Measurements from ENCODE around the gene NAALADL2.

The NAALADL2 gene

DNA sequence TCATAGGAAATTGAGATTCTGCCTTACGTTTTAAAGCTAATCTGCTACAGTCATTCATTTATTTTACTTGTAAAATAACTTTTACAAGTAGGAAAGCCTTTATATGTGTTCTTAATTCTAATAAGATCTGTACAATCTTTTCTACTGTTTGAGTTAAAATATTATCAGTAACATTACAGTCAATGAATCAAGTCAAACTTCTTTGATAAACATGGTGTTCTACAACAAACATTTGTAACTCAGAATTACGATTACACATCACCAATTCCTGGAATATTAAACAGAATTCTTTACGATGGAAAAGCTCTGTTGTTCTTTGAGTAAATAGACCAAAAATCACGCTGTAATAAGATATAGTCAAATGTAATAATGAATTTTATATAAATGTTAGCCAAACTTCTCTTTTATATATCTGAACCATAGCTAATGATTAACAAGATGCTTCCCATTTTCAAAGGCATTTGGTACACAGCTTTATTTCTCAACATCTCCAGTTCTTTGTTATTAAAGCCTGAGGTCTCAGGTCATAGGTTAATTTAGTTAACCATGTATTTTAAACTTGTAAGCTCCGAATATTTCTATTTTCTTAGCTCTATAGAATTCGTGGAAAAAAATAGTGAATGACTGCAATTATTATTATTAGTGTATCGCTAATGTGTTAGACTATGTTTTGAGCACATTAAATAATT, 232.4 kb downstream of the NAALADL2 start:
- no peak overlapping the region for H3K27ac ChIP-seq

GRCh38 chr3:175093748-175094147, 234.6 kb downstream of the NAALADL2 start:
- TF ChIP-seq, protein P1, sequence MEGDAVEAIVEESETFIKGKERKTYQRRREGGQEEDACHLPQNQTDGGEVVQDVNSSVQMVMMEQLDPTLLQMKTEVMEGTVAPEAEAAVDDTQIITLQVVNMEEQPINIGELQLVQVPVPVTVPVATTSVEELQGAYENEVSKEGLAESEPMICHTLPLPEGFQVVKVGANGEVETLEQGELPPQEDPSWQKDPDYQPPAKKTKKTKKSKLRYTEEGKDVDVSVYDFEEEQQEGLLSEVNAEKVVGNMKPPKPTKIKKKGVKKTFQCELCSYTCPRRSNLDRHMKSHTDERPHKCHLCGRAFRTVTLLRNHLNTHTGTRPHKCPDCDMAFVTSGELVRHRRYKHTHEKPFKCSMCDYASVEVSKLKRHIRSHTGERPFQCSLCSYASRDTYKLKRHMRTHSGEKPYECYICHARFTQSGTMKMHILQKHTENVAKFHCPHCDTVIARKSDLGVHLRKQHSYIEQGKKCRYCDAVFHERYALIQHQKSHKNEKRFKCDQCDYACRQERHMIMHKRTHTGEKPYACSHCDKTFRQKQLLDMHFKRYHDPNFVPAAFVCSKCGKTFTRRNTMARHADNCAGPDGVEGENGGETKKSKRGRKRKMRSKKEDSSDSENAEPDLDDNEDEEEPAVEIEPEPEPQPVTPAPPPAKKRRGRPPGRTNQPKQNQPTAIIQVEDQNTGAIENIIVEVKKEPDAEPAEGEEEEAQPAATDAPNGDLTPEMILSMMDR (conservative IDR thresholded peaks at IDR 0.05): no peak
- no peak for TF ChIP-seq ZFX (IDR thresholded peaks at IDR 0.05)
- H3K27ac ChIP-seq: no peak overlapping the region

More for the DNA sequence above, 232.4 kb downstream of the NAALADL2 start:
- TF ChIP-seq, protein P1 (conservative IDR thresholded peaks at IDR 0.05): no peak
- no peak for TF ChIP-seq ZFX (IDR thresholded peaks at IDR 0.05)

- no peak overlapping the region for H3K27ac ChIP-seq
- TF ChIP-seq, protein P1 (conservative IDR thresholded peaks at IDR 0.05): no peak
- TF ChIP-seq ZFX (IDR thresholded peaks at IDR 0.05): no peak
Measured at GRCh38 chr3:175094344-175094743, 235.2 kb downstream of the NAALADL2 start.

DNA sequence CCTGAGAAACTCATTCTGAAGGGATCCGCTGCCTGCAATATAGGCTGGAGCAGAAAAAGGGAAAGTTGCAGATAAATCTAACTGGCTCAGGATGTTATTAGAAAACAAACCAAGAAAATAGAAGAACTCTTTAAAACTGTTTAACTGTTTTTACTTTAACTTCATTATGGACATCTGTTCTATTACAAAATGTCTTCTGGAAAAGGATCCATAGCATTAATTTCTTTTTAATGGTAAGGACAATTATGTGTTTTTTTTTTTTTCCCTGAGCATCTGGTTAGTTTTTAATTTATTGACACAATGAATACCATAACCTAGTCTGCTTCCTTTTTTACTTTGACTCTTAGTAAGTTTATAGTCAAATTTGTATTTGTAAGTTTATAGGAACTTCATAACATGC, 239.5 kb downstream of the NAALADL2 start:
- TF ChIP-seq ZFX (IDR thresholded peaks at IDR 0.05): no peak
- TF ChIP-seq, protein P1 (conservative IDR thresholded peaks at IDR 0.05): no peak
- H3K27ac ChIP-seq: no peak overlapping the region; the same call in 1 of the 2 replicates

GRCh38 chr3:175102161-175102560, 243.0 kb downstream of the NAALADL2 start:
- no peak overlapping the region for H3K27ac ChIP-seq
- TF ChIP-seq, protein P1 (conservative IDR thresholded peaks at IDR 0.05): no peak
- TF ChIP-seq ZFX (IDR thresholded peaks at IDR 0.05): no peak

DNA sequence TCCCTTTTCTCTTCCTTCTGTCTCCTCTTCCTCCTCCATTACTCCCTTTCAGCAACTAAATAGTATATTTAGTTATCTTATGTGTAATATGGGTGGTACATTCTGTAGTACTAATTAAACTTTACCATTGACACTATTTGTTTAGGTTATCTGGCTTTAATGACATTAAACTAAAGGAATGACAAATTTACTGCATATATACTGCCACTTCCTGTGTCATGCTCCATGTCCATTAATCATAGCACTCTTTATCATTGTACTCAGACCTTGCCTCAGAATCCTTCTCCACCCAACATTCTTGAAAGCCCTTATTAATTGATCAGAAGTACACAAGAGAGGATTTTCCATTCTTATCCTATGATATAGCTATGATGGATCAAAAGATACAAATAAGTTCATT, 244.2 kb downstream of the NAALADL2 start:
- H3K27ac ChIP-seq: peak overlapping the region; percentile 91
- TF ChIP-seq, protein P1 (conservative IDR thresholded peaks at IDR 0.05): no peak
- TF ChIP-seq ZFX (IDR thresholded peaks at IDR 0.05): no peak

- TF ChIP-seq ZFX (IDR thresholded peaks at IDR 0.05): no peak
- TF ChIP-seq, protein P1 (conservative IDR thresholded peaks at IDR 0.05): no peak
- no peak overlapping the region for H3K27ac ChIP-seq
Measured at GRCh38 chr3:175105066-175105465, 245.9 kb downstream of the NAALADL2 start.
